ENCODE results near the gene BCKDHB.

DNA sequence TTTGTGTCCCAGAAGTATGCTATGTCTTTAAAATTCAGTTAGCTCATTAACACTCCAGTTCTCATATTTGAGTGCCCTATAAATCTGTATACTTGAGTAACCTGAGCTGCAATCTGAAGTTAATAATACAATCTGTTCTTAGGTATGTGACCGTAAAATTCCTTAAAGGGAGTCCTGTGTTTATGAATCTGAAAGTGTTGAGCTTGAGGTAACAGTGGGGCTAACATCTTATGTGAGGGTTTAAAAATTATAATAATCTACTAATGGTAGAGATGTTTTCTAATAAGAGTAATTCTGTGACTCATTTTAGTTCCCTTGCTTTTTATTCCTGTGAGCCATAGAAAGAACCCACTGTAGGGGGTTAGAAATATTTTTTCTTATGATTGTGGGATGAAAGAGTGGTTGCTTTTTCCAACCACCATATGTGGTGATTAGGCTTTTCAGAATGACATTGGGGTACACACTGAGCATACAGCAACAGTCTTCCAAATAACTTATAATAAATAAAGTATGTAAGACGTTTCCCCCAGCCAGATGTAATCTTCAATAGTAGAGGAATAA is 121.2 kb downstream of the BCKDHB start:
- TF ChIP-seq FOXM1 (IDR thresholded peaks at IDR 0.05; ENCODE audit: borderline replicate concordance), result no peak
- no peak for TF ChIP-seq NFRKB (IDR thresholded peaks at IDR 0.05)
- no peak for TF ChIP-seq SUZ12 (IDR thresholded peaks at IDR 0.05)
- TF ChIP-seq TARDBP (IDR thresholded peaks at IDR 0.05), result no peak
